ENCODE measurements around the gene MYLK.

The MYLK gene

DNA sequence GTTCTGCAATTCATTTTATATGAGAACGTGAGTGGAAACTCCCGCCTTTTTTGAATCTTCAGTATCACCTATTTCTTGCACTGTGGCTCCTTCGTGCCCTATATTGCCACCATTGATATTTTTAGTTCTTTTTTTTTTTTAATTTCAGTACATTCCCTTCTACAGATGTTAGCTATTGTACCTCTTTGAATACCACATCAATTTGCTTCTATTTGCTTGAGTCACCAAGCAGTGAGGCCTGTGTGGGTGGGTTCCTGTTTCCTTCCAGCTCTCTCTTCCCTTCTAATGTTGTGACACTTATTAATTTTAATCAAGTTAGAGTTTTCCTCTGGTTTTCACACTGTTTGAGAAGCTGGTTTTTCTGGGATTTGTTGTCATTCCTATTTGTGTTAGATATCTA lies 308.0 kb downstream of the MYLK start:
- peaks cover 85% of the 10 kb centered on the region for H3K36me3 ChIP-seq (ENCODE audit: control insufficient read depth, insufficient read depth, low read length, severe bottlenecking)

DNA sequence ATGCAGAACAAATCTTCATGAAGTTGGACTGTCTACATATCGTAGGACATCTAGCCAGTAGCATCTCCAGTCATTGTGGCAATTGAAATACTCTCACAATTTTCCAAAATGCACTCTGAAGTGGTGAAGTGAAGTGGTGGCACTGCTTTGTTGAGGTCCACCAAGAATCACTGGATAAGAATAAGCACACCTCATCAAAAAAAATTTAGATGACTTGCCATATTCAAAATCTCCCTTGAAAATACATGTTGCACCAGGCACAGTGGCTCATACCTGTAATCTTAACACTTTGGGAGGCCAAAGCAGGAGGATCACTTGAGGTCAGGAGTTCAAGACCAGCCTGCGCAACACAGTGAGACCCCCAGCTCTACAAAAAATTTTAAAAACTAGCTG lies 312.2 kb downstream of the MYLK start:
- peaks cover 5% of the 10 kb centered on the region for H3K4me1 ChIP-seq (ENCODE audit: control insufficient read depth, insufficient read depth, low read length)
- peaks cover 71% of the 10 kb centered on the region for H3K36me3 ChIP-seq (ENCODE audit: control insufficient read depth, insufficient read depth, low read length, severe bottlenecking)
- no peaks in the 10 kb centered on the region for H3K9me3 ChIP-seq (ENCODE audit: control insufficient read depth, low read length)
- no peak overlapping the region for H3K4me3 ChIP-seq (ENCODE audit: low read length)
- H3K9ac ChIP-seq (ENCODE audit: low read length): no peak overlapping the region
- no peaks in the 10 kb centered on the region for H3K27me3 ChIP-seq (replicated peaks; ENCODE audit: control insufficient read depth, insufficient read depth, low read length)
- DNase-seq (ENCODE audit: low read depth): no peak

More for the DNA sequence above, 308.0 kb downstream of the MYLK start:
- Histone ChIP-seq H3K27me3 (replicated peaks; ENCODE audit: control insufficient read depth, insufficient read depth, low read length) (no peaks in the 10 kb centered on the region), H3K4me3 (ENCODE audit: low read length) (no peak overlapping the region), H3K4me1 (ENCODE audit: control insufficient read depth, insufficient read depth, low read length) (peaks cover 5% of the 10 kb centered on the region), H3K9ac (ENCODE audit: low read length) (no peak overlapping the region), H3K9me3 (ENCODE audit: control insufficient read depth, low read length) (no peaks in the 10 kb centered on the region)
- peak; percentile 33 for DNase-seq (ENCODE audit: low read depth)

DNA sequence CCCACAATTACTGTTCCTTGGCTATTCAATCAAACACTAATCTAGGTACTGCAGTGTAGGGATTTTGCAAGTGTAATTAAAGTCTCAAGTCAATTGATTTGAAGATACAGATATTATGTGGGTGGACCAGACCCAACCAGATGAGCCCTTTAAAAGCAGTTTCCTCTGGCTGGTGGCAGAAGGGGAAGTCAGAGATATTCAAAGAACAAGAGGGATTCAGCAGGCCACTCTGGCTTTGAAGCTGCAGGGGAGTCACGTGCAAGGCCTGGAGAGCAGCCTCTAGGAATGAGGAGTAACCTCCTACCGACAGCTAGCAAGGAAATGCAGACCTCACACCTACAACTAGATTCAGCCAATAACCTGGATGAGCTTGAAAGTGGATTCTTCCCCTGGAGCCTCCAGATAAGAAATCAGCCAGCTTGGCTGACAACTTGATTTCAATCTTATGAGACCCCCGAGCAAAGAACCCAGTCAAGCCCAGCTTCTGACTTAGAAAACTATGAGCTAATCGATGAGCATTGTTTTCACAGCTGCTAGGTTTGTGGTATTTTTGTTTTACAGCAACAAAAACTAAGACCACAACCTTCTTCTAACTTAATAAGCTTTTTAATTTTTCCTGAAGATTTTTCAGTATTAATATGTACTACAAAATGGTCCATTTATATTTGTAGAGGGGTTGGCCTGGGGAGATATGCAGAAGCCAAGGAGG lies 312.7 kb downstream of the MYLK start:
- Histone ChIP-seq H3K4me1 (ENCODE audit: control insufficient read depth, insufficient read depth, low read length) (peaks cover 2% of the 10 kb centered on the region), H3K27me3 (replicated peaks; ENCODE audit: control insufficient read depth, insufficient read depth, low read length) (no peaks in the 10 kb centered on the region), H3K9ac (ENCODE audit: low read length) (no peak overlapping the region), H3K36me3 (ENCODE audit: control insufficient read depth, insufficient read depth, low read length, severe bottlenecking) (peaks cover 70% of the 10 kb centered on the region), H3K9me3 (ENCODE audit: control insufficient read depth, low read length) (no peaks in the 10 kb centered on the region), H3K4me3 (ENCODE audit: low read length) (no peak overlapping the region)
- no peak for DNase-seq (ENCODE audit: low read depth)

DNA sequence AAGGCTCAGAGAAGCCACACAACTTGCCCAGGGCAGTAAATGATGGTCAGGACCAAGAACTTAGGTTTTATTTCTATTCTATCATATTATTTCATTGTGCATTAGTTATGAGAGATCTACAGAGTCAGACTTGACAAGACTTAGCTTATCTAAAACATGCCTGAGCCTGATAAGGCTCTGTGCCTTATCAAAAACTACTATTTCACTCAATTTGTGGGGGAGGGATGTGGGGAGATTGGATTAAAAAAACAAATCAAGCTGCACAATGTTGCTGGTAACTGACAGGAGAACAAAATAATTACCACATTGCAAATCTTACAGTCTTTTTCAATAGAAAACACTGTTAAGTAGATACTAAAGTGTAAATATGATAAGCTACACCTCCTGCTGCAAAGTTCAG lies 315.3 kb downstream of the MYLK start:
- Histone ChIP-seq H3K4me1 (ENCODE audit: control insufficient read depth, insufficient read depth, low read length) (no peaks in the 10 kb centered on the region), H3K9ac (ENCODE audit: low read length) (no peak overlapping the region), H3K4me3 (ENCODE audit: low read length) (no peak overlapping the region), H3K27me3 (replicated peaks; ENCODE audit: control insufficient read depth, insufficient read depth, low read length) (no peaks in the 10 kb centered on the region), H3K9me3 (ENCODE audit: control insufficient read depth, low read length) (no peaks in the 10 kb centered on the region), H3K36me3 (ENCODE audit: control insufficient read depth, insufficient read depth, low read length, severe bottlenecking) (peaks cover 72% of the 10 kb centered on the region)
- DNase-seq (ENCODE audit: low read depth): no peak

DNA sequence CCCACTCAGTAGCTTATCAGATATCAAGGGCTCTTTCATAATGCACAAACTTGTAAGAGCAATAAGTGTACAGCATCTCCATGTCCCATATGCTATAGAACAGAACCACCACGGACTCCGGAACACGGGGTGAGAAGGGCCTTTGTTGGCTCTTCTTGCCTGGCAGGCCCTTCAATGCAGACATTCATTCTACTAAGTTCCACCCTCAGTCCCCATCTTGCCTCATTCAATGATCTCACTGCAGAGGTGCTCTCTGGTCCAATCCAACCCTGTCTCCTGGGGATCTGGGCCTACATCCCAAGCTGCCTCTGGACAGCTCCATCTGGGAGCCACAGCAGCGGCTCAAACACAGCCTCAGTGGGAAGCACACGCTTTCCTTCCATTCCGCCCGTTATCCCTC lies 316.1 kb downstream of the MYLK start:
- no peaks in the 10 kb centered on the region for H3K4me1 ChIP-seq (ENCODE audit: control insufficient read depth, insufficient read depth, low read length)
- H3K27me3 ChIP-seq (replicated peaks; ENCODE audit: control insufficient read depth, insufficient read depth, low read length): no peaks in the 10 kb centered on the region
- no peak for DNase-seq (ENCODE audit: low read depth)
- no peak overlapping the region for H3K9ac ChIP-seq (ENCODE audit: low read length)
- H3K9me3 ChIP-seq (ENCODE audit: control insufficient read depth, low read length): no peaks in the 10 kb centered on the region
- H3K36me3 ChIP-seq (ENCODE audit: control insufficient read depth, insufficient read depth, low read length, severe bottlenecking): peaks cover 75% of the 10 kb centered on the region
- no peak overlapping the region for H3K4me3 ChIP-seq (ENCODE audit: low read length)

DNA sequence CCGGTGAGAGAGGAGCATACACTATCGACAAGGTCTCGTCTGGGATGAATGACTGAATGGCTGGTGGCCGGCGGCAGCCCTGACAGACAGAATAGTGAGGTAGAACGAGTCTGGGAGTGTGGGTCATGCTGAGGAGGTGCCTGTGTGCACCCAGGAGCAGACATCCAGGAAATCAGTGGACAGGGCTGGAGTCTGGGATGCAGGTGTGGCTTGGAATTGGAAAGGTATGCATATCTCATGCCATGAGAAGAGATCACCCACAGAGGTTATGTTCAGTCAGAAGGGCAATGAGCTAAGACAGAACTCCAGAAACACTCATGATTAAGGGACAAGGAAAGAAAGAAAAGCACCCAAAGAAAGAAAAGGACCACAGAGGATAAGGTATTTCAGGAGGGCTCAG lies 320.1 kb downstream of the MYLK start:
- peaks cover 75% of the 10 kb centered on the region for H3K36me3 ChIP-seq (ENCODE audit: control insufficient read depth, insufficient read depth, low read length, severe bottlenecking)
- no peak for DNase-seq (ENCODE audit: low read depth)
- H3K4me3 ChIP-seq (ENCODE audit: low read length): no peak overlapping the region
- no peak overlapping the region for H3K9ac ChIP-seq (ENCODE audit: low read length)
- H3K4me1 ChIP-seq (ENCODE audit: control insufficient read depth, insufficient read depth, low read length): no peaks in the 10 kb centered on the region
- H3K27me3 ChIP-seq (replicated peaks; ENCODE audit: control insufficient read depth, insufficient read depth, low read length): no peaks in the 10 kb centered on the region
- H3K9me3 ChIP-seq (ENCODE audit: control insufficient read depth, low read length): no peaks in the 10 kb centered on the region

DNA sequence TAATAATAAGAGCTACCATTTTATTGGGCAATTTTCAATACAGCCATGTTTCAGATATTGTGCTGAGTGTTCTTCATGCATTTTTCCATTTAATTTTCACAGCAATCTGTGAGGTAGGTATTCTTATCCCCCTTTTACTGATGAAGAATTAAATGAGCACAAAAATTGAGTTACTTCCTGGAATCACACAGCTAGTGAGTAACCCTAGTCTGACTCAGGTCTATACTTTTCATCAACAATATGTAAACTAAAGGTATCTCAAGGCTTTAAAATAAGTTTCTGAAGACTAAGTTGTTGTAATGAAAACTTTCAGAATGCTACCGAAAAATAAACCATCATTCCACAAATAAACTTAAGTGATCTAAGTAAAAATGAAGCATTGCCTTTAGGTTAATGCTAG lies 321.6 kb downstream of the MYLK start:
- no peak for DNase-seq (ENCODE audit: low read depth)
- Histone ChIP-seq H3K36me3 (ENCODE audit: control insufficient read depth, insufficient read depth, low read length, severe bottlenecking) (peaks cover 64% of the 10 kb centered on the region), H3K9ac (ENCODE audit: low read length) (no peak overlapping the region), H3K4me1 (ENCODE audit: control insufficient read depth, insufficient read depth, low read length) (no peaks in the 10 kb centered on the region), H3K27me3 (replicated peaks; ENCODE audit: control insufficient read depth, insufficient read depth, low read length) (no peaks in the 10 kb centered on the region), H3K4me3 (ENCODE audit: low read length) (no peak overlapping the region), H3K9me3 (ENCODE audit: control insufficient read depth, low read length) (no peaks in the 10 kb centered on the region)

DNA sequence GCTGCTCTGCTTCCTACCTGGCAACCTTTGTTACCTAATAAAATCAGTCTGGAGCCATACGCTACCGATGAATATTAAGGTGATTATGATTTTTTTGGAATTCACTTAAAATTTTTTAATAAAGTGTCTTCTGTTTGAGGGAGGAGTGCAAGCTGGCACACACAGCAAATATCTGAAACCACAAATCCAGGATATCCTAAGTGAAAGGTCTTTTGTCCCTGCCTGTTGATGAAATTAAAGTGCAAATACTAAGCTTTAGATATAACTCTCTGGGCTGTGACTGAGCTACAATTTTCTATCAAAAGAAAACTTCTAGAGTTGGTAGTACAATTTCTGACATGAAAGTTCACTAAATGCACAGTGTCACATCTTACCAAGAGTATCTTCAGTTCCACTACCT lies 322.9 kb downstream of the MYLK start:
- Histone ChIP-seq H3K9me3 (ENCODE audit: control insufficient read depth, low read length) (no peaks in the 10 kb centered on the region), H3K36me3 (ENCODE audit: control insufficient read depth, insufficient read depth, low read length, severe bottlenecking) (peaks cover 61% of the 10 kb centered on the region), H3K4me3 (ENCODE audit: low read length) (no peak overlapping the region), H3K9ac (ENCODE audit: low read length) (no peak overlapping the region), H3K27me3 (replicated peaks; ENCODE audit: control insufficient read depth, insufficient read depth, low read length) (no peaks in the 10 kb centered on the region), H3K4me1 (ENCODE audit: control insufficient read depth, insufficient read depth, low read length) (no peaks in the 10 kb centered on the region)
- no peak for DNase-seq (ENCODE audit: low read depth)

Measured in adipocyte (in vitro differentiated cells).